Measurements from ENCODE around the gene CPLX3. TPM values are rescaled to one million over a fixed set of nuclear protein-coding genes. Genes with fewer than 3 reads are reported as not detected.

The CPLX3 gene
- total and polyA plus RNA-seq, 2 of the 8 experiments (the other 6 are each of a cell fraction or from before 2014, with no cell fraction given): 0.17 TPM; not detected in 1

DNA sequence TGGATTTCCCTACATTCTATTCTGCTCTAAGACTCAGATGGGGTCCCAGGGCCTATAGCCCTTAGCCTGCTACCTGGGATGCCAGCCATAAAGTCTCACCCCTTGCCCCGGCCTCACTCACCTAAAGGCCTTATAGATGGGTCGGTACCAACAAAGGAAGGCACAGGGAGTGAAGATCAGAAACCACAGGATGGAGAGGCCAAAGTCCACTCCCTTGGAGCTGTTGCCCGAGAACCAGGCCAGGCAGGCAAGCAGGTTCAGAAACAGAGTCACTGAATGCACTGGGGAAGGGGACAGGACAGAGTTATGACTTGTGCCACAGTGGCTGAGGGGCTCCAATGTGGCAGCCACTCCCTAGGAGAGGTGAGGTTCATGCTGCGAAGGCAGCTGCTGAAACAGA, 24.0 kb downstream of the CPLX3 start:
- CTCF ChIA-PET (ENCODE audit: partially characterized antibody): interaction anchor here (1.0 to 2.0 kb wide), 3 partner anchors 10 to 56 kb away, joined by 3 to 9 read pairs (median 3); no protein-coding TSS in a partner anchor
- POLR2A ChIA-PET (ENCODE audit: partially characterized antibody): no interaction called here
- Histone ChIP-seq H3K27ac (ENCODE audit: low read depth, low read length) (no peak overlapping the region), H4K20me1 (replicated peaks in 1 of 2; ENCODE audit: control insufficient read depth in 1 of 2, insufficient read depth in 2 of 2, low read length in 2 of 2) (peaks cover 0 to 4% of the 10 kb centered on the region in 2 experiments), H4K91ac (replicated peaks; ENCODE audit: insufficient read length, low read length) (no peak overlapping the region), H2BK5ac (ENCODE audit: low read depth, low read length) (no peak overlapping the region), H3K4me2 (ENCODE audit: insufficient read depth in 1 of 2, low read depth in 2 of 2, low read length in 2 of 2) (no peak overlapping the region), H3K79me2 (ENCODE audit: control insufficient read depth in 1 of 2, insufficient read depth in 2 of 2, low read length in 2 of 2) (no peaks in the 10 kb centered on the region), H3K79me1 (ENCODE audit: low read depth, low read length) (no peaks in the 10 kb centered on the region), H3K18ac (ENCODE audit: extremely low read depth, low read length) (no peak overlapping the region), H3K23me2 (ENCODE audit: low read depth, low read length) (no peaks in the 10 kb centered on the region), H4K5ac (ENCODE audit: insufficient read length, low read depth, low read length) (no peak overlapping the region), H3K4me3 (ENCODE audit: extremely low read depth in 1 of 4, insufficient read depth in 2 of 4, low read depth in 3 of 4, low read length in 4 of 4) (no peak overlapping the region), H2BK20ac (ENCODE audit: low read length) (no peak overlapping the region), H3K56ac (replicated peaks; ENCODE audit: insufficient read length, low read depth, low read length) (no peak overlapping the region), H3K14ac (ENCODE audit: insufficient read length) (no peak overlapping the region), H3K4ac (replicated peaks; ENCODE audit: insufficient read length, low read depth, low read length) (no peak overlapping the region), H2BK120ac (replicated peaks; ENCODE audit: low read depth, low read length) (no peak overlapping the region), H3K36me3 (ENCODE audit: control insufficient read depth in 2 of 4, insufficient read depth in 4 of 4, low read length in 3 of 4) (peaks cover 4 to 30% (median 15%) of the 10 kb centered on the region in 4 experiments; a peak in 6 of 8 replicates), H2BK15ac (ENCODE audit: low read length) (no peak overlapping the region), H3K23ac (ENCODE audit: insufficient read length) (no peak overlapping the region), H3K9ac (replicated peaks in 1 of 4; ENCODE audit: extremely low read depth in 1 of 4, low read depth in 3 of 4, low read length in 3 of 4) (no peak overlapping the region), H4K8ac (ENCODE audit: extremely low read depth, insufficient read depth, low read length) (no peak overlapping the region), H2BK12ac (ENCODE audit: low read depth, low read length) (no peak overlapping the region), H2AFZ (ENCODE audit: low read length) (no peak overlapping the region), H2AK5ac (ENCODE audit: low read depth, low read length) (no peak overlapping the region), H3K4me1 (replicated peaks in 1 of 4; ENCODE audit: control insufficient read depth in 3 of 4, insufficient read depth in 4 of 4, low read length in 3 of 4) (peaks cover 0 to 1% (median 0%) of the 10 kb centered on the region in 4 experiments; a peak in 1 of 7 replicates), H3K27me3 (replicated peaks in 1 of 4; ENCODE audit: control insufficient read depth in 3 of 4, extremely low read depth in 1 of 4, insufficient read depth in 3 of 4, low read length in 3 of 4) (no peaks in the 10 kb centered on the region), H3K9me3 (ENCODE audit: insufficient read depth in 2 of 2, low read depth in 1 of 2, low read length in 1 of 2) (no peaks in the 10 kb centered on the region)
- WGBS, 2 experiments (ENCODE audit: extremely low coverage in 1 of 2, insufficient coverage in 1 of 2, insufficient read length in 1 of 2, insufficient replicate concordance in 2 of 2, low coverage in 1 of 2, low lambda C conversion rate in 2 of 2, missing lambda C conversion rate in 1 of 2): 92% methylated on average over 4 of the region's 4 CpGs; no CpG with 5 or more reads in 1 of the 2 experiments
- FAIRE-seq: no peak
- no peak for DNase-seq (ENCODE audit: low read depth in 1 of 2, low spot score in 2 of 2)
- TF ChIP-seq ATF3 (IDR thresholded peaks at IDR 0.05; ENCODE audit: insufficient read depth, low read depth, low read length): no peak
- no peak for TF ChIP-seq POU5F1 (IDR thresholded peaks at IDR 0.05; ENCODE audit: low read depth, low read length)
- TF ChIP-seq SRF (IDR thresholded peaks at IDR 0.05; ENCODE audit: low read depth, low read length): no peak
- no peak for TF ChIP-seq NANOG (IDR thresholded peaks at IDR 0.05; ENCODE audit: insufficient read depth, low read depth, low read length, poor library complexity, severe bottlenecking)
- TF ChIP-seq SP2 (IDR thresholded peaks at IDR 0.05; ENCODE audit: low read length): no peak
- no peak for TF ChIP-seq HDAC6 (IDR thresholded peaks at IDR 0.05; ENCODE audit: low read depth, low read length)
- TF ChIP-seq RAD21 (IDR thresholded peaks at IDR 0.05 in 1 of 2, conservative IDR thresholded peaks at IDR 0.05 in 1 of 2; ENCODE audit: low read depth in 2 of 2, low read length in 2 of 2): no peak
- TF ChIP-seq PHF8 (conservative IDR thresholded peaks at IDR 0.05; ENCODE audit: low read depth, low read length): no peak
- no peak for TF ChIP-seq SP1 (IDR thresholded peaks at IDR 0.05; ENCODE audit: low read depth, low read length)
- TF ChIP-seq MAFK (IDR thresholded peaks at IDR 0.05; ENCODE audit: low read depth, low read length): no peak
- no peak for TF ChIP-seq CBX5 (IDR thresholded peaks at IDR 0.05; ENCODE audit: low read depth, low read length)
- TF ChIP-seq SIX5 (IDR thresholded peaks at IDR 0.05; ENCODE audit: low read depth, low read length): no peak
- TF ChIP-seq ASH2L (IDR thresholded peaks at IDR 0.05; ENCODE audit: low read length): no peak
- no peak for TF ChIP-seq SUZ12 (IDR thresholded peaks at IDR 0.05; ENCODE audit: low read length)
- no peak for TF ChIP-seq SP4 (IDR thresholded peaks at IDR 0.05; ENCODE audit: low read length)

Measured in H1 (cell line).